Gastroesophageal sphincter (tissue), 4 donors: ENCODE data around the gene SPRY2. TPM values are rescaled to one million over a fixed set of nuclear protein-coding genes. Genes with fewer than 3 reads are reported as not detected.
"Not testable (repeated sequence)": the region's sequence is repeated elsewhere in the genome, so short reads cannot be mapped to it uniquely, and the experiment has no call there.

Experiments
- ATAC-seq: fragments of 150-250 bp; one replicate; pipeline ENCODE4 v1.9.1; 2016; ENCODE audit warnings: mild to moderate bottlenecking, moderate library complexity
- H3K27ac ChIP-seq, 4 donors: fragments of 200-600 bp; sonication (generic) in 3 of 4; 1 replicate in 3 of 4; 2 replicates in 1 of 4; pipeline ENCODE4 v1.5.1; 2016 to 2019
- H3K27me3 ChIP-seq: fragments of 200-600 bp; sonication (generic); one replicate; pipeline ENCODE4 v1.5.1; 2019
- H3K36me3 ChIP-seq, 2 donors: fragments of 200-600 bp; sonication (generic); one replicate each; pipeline ENCODE4 v1.5.1; 2019; ENCODE audit warnings: control low read depth in 1 of 2
- H3K4me1 ChIP-seq, 3 donors: fragments of 200-600 bp; sonication (generic); 1 replicate in 2 of 3; 2 replicates in 1 of 3; pipeline ENCODE4 v1.5.1; 2016 to 2019; ENCODE audit warnings: control low read depth in 2 of 3
- H3K4me3 ChIP-seq, 2 donors: fragments of 200-600 bp; sonication (generic); one replicate each; pipeline ENCODE4 v1.5.1; 2019; ENCODE audit warnings: mild to moderate bottlenecking in 1 of 2, moderate library complexity in 1 of 2
- H3K9me3 ChIP-seq, 3 donors: fragments of 200-600 bp; sonication (generic); one replicate each; pipeline ENCODE4 v1.5.1; 2017 to 2019; ENCODE audit warnings: control low read depth in 2 of 3
- CTCF ChIP-seq, 4 experiments: fragments of 200-600 bp in 2 of 4; fragments of 450-650 bp in 2 of 4; sonication (generic) in 1 of 4; IDR thresholded peaks; one replicate each; pipeline ENCODE4 v1.5.1; 2017 to 2019; ENCODE audit warnings: antibody characterized with exemption in 4 of 4, mild to moderate bottlenecking in 2 of 4, moderate library complexity in 2 of 4
- EP300 ChIP-seq: sonication (generic); formaldehyde crosslinking; IDR thresholded peaks from one replicate; pipeline ENCODE4 v1.6.1; 2017; ENCODE audit warnings: antibody characterized with exemption, mild to moderate bottlenecking
- POLR2A ChIP-seq, 2 donors: fragments of 450-650 bp; IDR thresholded peaks; one replicate each; pipeline ENCODE4 v1.6.1; 2017; ENCODE audit warnings: antibody characterized with exemption in 2 of 2, mild to moderate bottlenecking in 2 of 2, moderate library complexity in 1 of 2
- POLR2AphosphoS5 ChIP-seq: sonication (generic); formaldehyde crosslinking; IDR thresholded peaks from one replicate; pipeline ENCODE4 v1.6.1; 2017; ENCODE audit warnings: antibody characterized with exemption
- WGBS, 2 donors: methylation state at CpG; one replicate each; pipeline ENCODE4 v1.1.5; 2018; ENCODE audit warnings: low coverage in 1 of 2; 5-methylcytosine and 5-hydroxymethylcytosine counted together
- total RNA-seq, 4 donors: library from RNA; depleted of rRNA; stranded (reverse); fragments of >200 nt; gene quantifications; one replicate each; pipeline ENCODE4 v1.1.0, GENCODE V29; 2016

Gene SPRY2
- total RNA-seq, 4 donors from 2014 or later = 32.5 to 49.1 (median 47.9) TPM

- no peak overlapping the region for H3K27ac ChIP-seq
- TF ChIP-seq CTCF (IDR thresholded peaks at IDR 0.05) (no peak), POLR2AphosphoS5 (no peak), POLR2A (IDR thresholded peaks at IDR 0.05) (no peak), EP300 (no peak)
- H3K36me3 ChIP-seq = no peaks in the 10 kb centered on the region
- no peaks in the 10 kb centered on the region for H3K27me3 ChIP-seq
- no peak for ATAC-seq
- no peak overlapping the region for H3K4me3 ChIP-seq
- no peaks in the 10 kb centered on the region for H3K4me1 ChIP-seq
- no peaks in the 10 kb centered on the region for H3K9me3 ChIP-seq
- 85 to 95% methylated on average over 3 to 6 of the region's 6 CpGs for whole genome bisulfite sequencing, 2 donors
Measured at GRCh38 chr13:80348750-80349149, 7.8 kb upstream of the SPRY2 start.

DNA sequence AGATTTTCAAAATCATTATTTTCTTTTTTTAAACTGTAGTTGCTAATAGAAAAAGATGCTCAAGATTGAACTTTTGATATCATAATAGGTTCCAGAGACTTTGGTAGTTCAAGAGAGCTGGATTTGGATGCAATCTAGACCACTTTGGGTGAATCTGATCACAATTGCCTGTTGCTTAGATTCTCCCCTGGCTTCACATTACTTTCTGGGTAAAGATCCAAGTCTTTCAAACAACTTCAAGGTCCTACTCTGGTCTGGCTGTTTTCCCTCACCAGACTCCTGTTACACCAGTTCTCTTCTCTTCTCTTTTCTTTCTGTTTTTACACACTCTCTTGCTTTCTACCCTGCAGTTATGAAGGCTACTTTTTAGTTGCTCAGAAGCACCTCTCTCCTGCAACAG lies 7.4 kb upstream of the SPRY2 start:
- Histone ChIP-seq H3K36me3 (no peaks in the 10 kb centered on the region), H3K27me3 (no peaks in the 10 kb centered on the region), H3K4me1 (peaks cover 0 to 4% (median 0%) of the 10 kb centered on the region in 3 donors), H3K4me3 (no peak overlapping the region), H3K27ac (no peak overlapping the region), H3K9me3 (no peaks in the 10 kb centered on the region)
- ATAC-seq = no peak
- TF ChIP-seq POLR2AphosphoS5 (no peak), EP300 (no peak), CTCF (IDR thresholded peaks at IDR 0.05) (no peak), POLR2A (IDR thresholded peaks at IDR 0.05) (no peak)

- Histone ChIP-seq H3K4me3 (no peak overlapping the region), H3K27me3 (no peaks in the 10 kb centered on the region), H3K36me3 (no peaks in the 10 kb centered on the region), H3K27ac (peak overlapping the region in 1 of 4 donors; percentile 9), H3K4me1 (peaks cover 0 to 17% (median 0%) of the 10 kb centered on the region in 3 donors), H3K9me3 (no peaks in the 10 kb centered on the region)
- ATAC-seq = no peak
- WGBS, 2 donors = 62 to 77% methylated on average over 5 to 6 of the region's 8 CpGs
- no peak for TF ChIP-seq POLR2A (IDR thresholded peaks at IDR 0.05)
- no peak for TF ChIP-seq EP300
- no peak for TF ChIP-seq CTCF (IDR thresholded peaks at IDR 0.05)
- TF ChIP-seq POLR2AphosphoS5 = no peak
Measured at GRCh38 chr13:80345771-80346510, 5.0 kb upstream of the SPRY2 start.

DNA sequence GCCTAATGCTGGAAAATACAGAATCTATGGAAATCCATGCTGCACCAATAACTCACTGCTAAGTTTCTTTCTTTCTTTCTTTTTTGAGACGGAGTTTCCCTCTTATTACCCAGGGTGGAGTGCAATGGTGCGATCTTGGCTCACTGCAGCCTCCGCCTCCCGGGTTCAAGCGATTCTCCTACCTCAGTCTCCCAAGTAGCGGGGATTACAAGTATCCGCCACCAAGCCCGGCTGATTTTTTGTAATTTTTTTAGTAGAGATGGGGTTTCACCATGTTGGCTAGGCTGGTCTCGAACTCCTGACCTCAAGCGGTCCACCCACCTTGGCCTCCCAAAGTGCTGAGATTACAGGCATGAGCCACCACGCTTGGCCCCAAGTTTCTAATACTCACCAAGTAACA lies 3.1 kb upstream of the SPRY2 start:
- peaks cover 0 to 17% (median 0%) of the 10 kb centered on the region in 3 donors for H3K4me1 ChIP-seq
- 95 to 97% methylated on average over 10 to 11 of the region's 11 CpGs for WGBS, 2 donors
- not testable (repeated sequence) for H3K4me3 ChIP-seq, H3K36me3 ChIP-seq, H3K27me3 ChIP-seq, H3K27ac ChIP-seq, H3K9me3 ChIP-seq, ATAC-seq

DNA sequence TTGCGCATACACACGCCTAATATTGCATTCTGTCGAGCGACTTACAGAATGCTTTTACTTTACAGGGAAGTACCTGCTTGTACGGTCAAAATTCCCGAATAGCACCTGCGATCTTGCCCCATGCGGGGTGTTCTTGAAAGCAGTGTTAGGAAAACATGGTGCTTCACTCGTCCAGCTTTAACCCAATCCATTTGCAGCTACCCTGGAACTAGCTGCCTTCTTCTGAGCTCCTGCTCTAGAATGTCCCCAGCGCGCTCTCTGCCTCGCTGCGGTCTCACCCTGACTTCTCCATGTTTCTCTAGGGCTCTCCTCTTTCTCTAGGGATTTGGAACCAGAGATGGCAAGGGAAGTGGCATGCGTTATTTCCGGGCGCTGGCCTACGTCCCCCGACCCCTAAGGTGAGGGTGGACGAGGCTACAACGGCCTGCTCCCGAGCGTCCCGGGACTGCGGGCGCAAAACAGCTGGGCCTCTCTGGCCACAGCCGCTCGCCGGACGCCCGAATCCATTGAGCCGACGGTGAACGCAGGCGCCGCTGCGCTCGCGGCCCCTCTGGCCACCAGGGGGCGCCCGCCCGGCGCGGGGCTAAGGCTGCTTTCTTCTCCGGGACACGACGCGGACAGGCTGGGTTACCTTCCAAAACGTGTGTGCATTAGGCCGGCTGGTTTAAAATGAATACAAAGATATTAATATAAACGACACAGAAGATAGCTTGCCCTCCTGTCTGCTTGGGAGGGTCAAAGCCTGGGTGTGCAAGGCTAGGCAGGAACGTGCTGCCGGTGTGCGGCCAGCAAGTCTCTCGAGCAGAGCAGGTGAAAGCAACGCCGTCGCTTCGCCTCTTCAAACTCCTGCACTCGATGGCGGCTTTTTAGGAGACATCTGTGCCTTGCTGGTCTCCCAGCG lies 1.8 kb upstream of the SPRY2 start:
- ATAC-seq = peak; percentile 51
- WGBS, 2 donors = 5 to 8% methylated on average over 21 to 22 of the region's 61 CpGs
- H3K27ac ChIP-seq = peak overlapping the region; percentile 8 to 94 (median 92)
- peaks cover 0 to 30% (median 0%) of the 10 kb centered on the region in 3 donors for H3K4me1 ChIP-seq
- H3K9me3 ChIP-seq = no peaks in the 10 kb centered on the region
- H3K27me3 ChIP-seq = no peaks in the 10 kb centered on the region
- peak overlapping the region; percentile 86 to 93 for H3K4me3 ChIP-seq
- peak; percentile 89 to 99 (median 94) for TF ChIP-seq CTCF (IDR thresholded peaks at IDR 0.05)
- TF ChIP-seq POLR2AphosphoS5 = peak; percentile 13
- TF ChIP-seq EP300 = no peak
- peak in 1 of 2 donors; percentile 34 for TF ChIP-seq POLR2A (IDR thresholded peaks at IDR 0.05)
- H3K36me3 ChIP-seq = no peaks in the 10 kb centered on the region
